H1 (cell line): ENCODE measurements around the gene SLC25A27. TPM values are rescaled to one million over a fixed set of nuclear protein-coding genes. Genes with fewer than 3 reads are reported as not detected.

ENCODE experiments used
- CTCF ChIA-PET: fragments of 300-600 bp; sonication (Branson Sonifier 250); formaldehyde crosslinking; loops from one replicate; lab custom pipeline; 2021; ENCODE audit not compliant: partially characterized antibody; lab: Charles Lee
- POLR2A ChIA-PET: fragments of 300-600 bp; sonication (Branson Sonifier 250); formaldehyde crosslinking; loops from one replicate; lab custom pipeline; 2021; ENCODE audit warnings: inconsistent platforms; ENCODE audit not compliant: partially characterized antibody; lab: Charles Lee
- DNase-seq, 2 experiments: peaks; one replicate each; pipeline versions ENCODE4 v3.0.0 to v3.0.0-alpha.2; 2010 to 2022; ENCODE audit warnings: low spot score in 2 of 2, low read depth in 1 of 2, mixed read lengths in 1 of 2
- FAIRE-seq: peaks from 2 replicates; lab custom pipeline; 2011; peaks lifted over from hg19 to GRCh38; lab: Jason Lieb, UNC
- H2AFZ ChIP-seq: 2 replicates; pipeline ENCODE4 v1.8.1; 2012; ENCODE audit warnings: low read length, inconsistent platforms
- H2AK5ac ChIP-seq: 2 replicates; pipeline ENCODE4 v1.6.1; 2013; ENCODE audit warnings: low read depth, low read length
- H2BK120ac ChIP-seq: replicated peaks from 2 replicates; pipeline ENCODE3; 2013; ENCODE audit warnings: low read depth, low read length, inconsistent platforms
- H2BK12ac ChIP-seq: 2 replicates; pipeline ENCODE4 v1.6.1; 2013; ENCODE audit warnings: low read depth, low read length
- H2BK15ac ChIP-seq: 2 replicates; pipeline ENCODE4 v1.6.1; 2013; ENCODE audit warnings: low read length
- H2BK20ac ChIP-seq: 2 replicates; pipeline ENCODE4 v1.6.1; 2013; ENCODE audit warnings: low read length
- H2BK5ac ChIP-seq: 2 replicates; pipeline ENCODE4 v1.6.1; 2013; ENCODE audit warnings: low read depth, low read length
- H3K14ac ChIP-seq: 2 replicates; pipeline ENCODE4 v1.6.1; 2013; ENCODE audit warnings: inconsistent platforms; ENCODE audit not compliant: insufficient read length
- H3K18ac ChIP-seq: 2 replicates; pipeline ENCODE4 v1.6.1; 2013; ENCODE audit warnings: low read length; ENCODE audit errors: extremely low read depth
- H3K23ac ChIP-seq: 2 replicates; pipeline ENCODE4 v1.6.1; 2013; ENCODE audit warnings: inconsistent platforms; ENCODE audit not compliant: insufficient read length
- H3K23me2 ChIP-seq: 2 replicates; pipeline ENCODE4 v1.6.1; 2013; ENCODE audit warnings: low read depth, low read length
- H3K27ac ChIP-seq: 2 replicates; pipeline ENCODE4 v1.6.1; 2011; ENCODE audit warnings: low read depth, low read length, inconsistent platforms
- H3K27me3 ChIP-seq, 4 experiments: replicated peaks in 1 of 4; 1 replicate in 1 of 4; 2 replicates in 3 of 4; pipeline versions ENCODE4 v1.6.1 to v1.8.1; 2011 to 2013; ENCODE audit warnings: low read length in 3 of 4, mild to moderate bottlenecking in 3 of 4, inconsistent platforms in 2 of 4, mixed read lengths in 2 of 4, moderate library complexity in 1 of 4; ENCODE audit not compliant: control insufficient read depth in 3 of 4, insufficient read depth in 3 of 4; ENCODE audit errors: extremely low read depth in 1 of 4
- H3K36me3 ChIP-seq, 4 experiments: 2 replicates each; pipeline versions ENCODE4 v1.6.1 to v1.8.1; 2011 to 2013; ENCODE audit warnings: mild to moderate bottlenecking in 4 of 4, low read length in 3 of 4, moderate library complexity in 2 of 4, control low read depth in 1 of 4, inconsistent platforms in 1 of 4; ENCODE audit not compliant: insufficient read depth in 4 of 4, control insufficient read depth in 2 of 4
- H3K4ac ChIP-seq: replicated peaks from 2 replicates; pipeline ENCODE3; 2013; ENCODE audit warnings: low read length, low read depth, mixed read lengths, inconsistent platforms; ENCODE audit not compliant: insufficient read length
- H3K4me1 ChIP-seq, 4 experiments: replicated peaks in 1 of 4; 1 replicate in 1 of 4; 2 replicates in 3 of 4; pipeline versions ENCODE4 v1.6.1 to v1.8.1; 2011 to 2013; ENCODE audit warnings: low read length in 3 of 4, inconsistent platforms in 2 of 4, mixed read lengths in 1 of 4; ENCODE audit not compliant: insufficient read depth in 4 of 4, control insufficient read depth in 3 of 4
- H3K4me2 ChIP-seq, 2 experiments: 2 replicates each; pipeline versions ENCODE4 v1.6.1 to v1.8.1; 2011 to 2013; ENCODE audit warnings: low read depth in 2 of 2, low read length in 2 of 2, control low read depth in 1 of 2, inconsistent platforms in 1 of 2, mild to moderate bottlenecking in 1 of 2; ENCODE audit not compliant: insufficient read depth in 1 of 2
- H3K4me3 ChIP-seq, 4 experiments: fragments of 200-600, 300-600 bp in 1 of 4; sonication (generic), shearing (Covaris generic), sonication (Bioruptor Twin) in 1 of 4; 2 replicates each; pipeline versions ENCODE4 v1.5.1 to v1.8.1; 2011 to 2016; ENCODE audit warnings: low read length in 4 of 4, low read depth in 3 of 4, control low read depth in 2 of 4, inconsistent platforms in 2 of 4, mild to moderate bottlenecking in 2 of 4, mixed read lengths in 1 of 4, moderate library complexity in 1 of 4; ENCODE audit not compliant: insufficient read depth in 2 of 4; ENCODE audit errors: extremely low read depth in 1 of 4
- H3K56ac ChIP-seq: replicated peaks from 2 replicates; pipeline ENCODE3; 2013; ENCODE audit warnings: low read depth, mild to moderate bottlenecking, mixed read lengths, low read length, inconsistent platforms; ENCODE audit not compliant: insufficient read length
- H3K79me1 ChIP-seq: 2 replicates; pipeline ENCODE4 v1.6.1; 2013; ENCODE audit warnings: low read depth, low read length, control low read depth
- H3K79me2 ChIP-seq, 2 experiments: 2 replicates each; pipeline versions ENCODE4 v1.6.1 to v1.8.1; 2012 to 2013; ENCODE audit warnings: low read length in 2 of 2, mild to moderate bottlenecking in 2 of 2, inconsistent platforms in 1 of 2; ENCODE audit not compliant: insufficient read depth in 2 of 2, control insufficient read depth in 1 of 2
- H3K9ac ChIP-seq, 4 experiments: replicated peaks in 1 of 4; 1 replicate in 1 of 4; 2 replicates in 3 of 4; pipeline versions ENCODE4 v1.6.1 to v1.8.1; 2011 to 2013; ENCODE audit warnings: low read depth in 3 of 4, low read length in 3 of 4, control low read depth in 2 of 4, mild to moderate bottlenecking in 2 of 4, moderate library complexity in 2 of 4, inconsistent platforms in 1 of 4; ENCODE audit errors: extremely low read depth in 1 of 4
- H3K9me3 ChIP-seq, 2 experiments: 2 replicates each; pipeline versions ENCODE4 v1.6.1 to v1.8.1; 2012 to 2013; ENCODE audit warnings: mild to moderate bottlenecking in 2 of 2, moderate library complexity in 2 of 2, control low read depth in 1 of 2, inconsistent platforms in 1 of 2, low read depth in 1 of 2, low read length in 1 of 2, mixed read lengths in 1 of 2; ENCODE audit not compliant: insufficient read depth in 2 of 2
- H4K20me1 ChIP-seq, 2 experiments: replicated peaks in 1 of 2; 2 replicates each; pipeline versions ENCODE3 to v1.8.1; 2011 to 2013; ENCODE audit warnings: inconsistent platforms in 2 of 2, low read length in 2 of 2, mild to moderate bottlenecking in 1 of 2; ENCODE audit not compliant: insufficient read depth in 2 of 2, control insufficient read depth in 1 of 2
- H4K5ac ChIP-seq: 2 replicates; pipeline ENCODE4 v1.6.1; 2013; ENCODE audit warnings: low read length, low read depth, mixed read lengths, inconsistent platforms; ENCODE audit not compliant: insufficient read length
- H4K8ac ChIP-seq: 2 replicates; pipeline ENCODE4 v1.8.0; 2013; ENCODE audit warnings: mild to moderate bottlenecking, moderate library complexity, low read length, inconsistent platforms; ENCODE audit not compliant: insufficient read depth; ENCODE audit errors: extremely low read depth
- H4K91ac ChIP-seq: replicated peaks from 2 replicates; pipeline ENCODE3; 2013; ENCODE audit warnings: low read length, mixed read lengths, inconsistent platforms; ENCODE audit not compliant: insufficient read length
- ASH2L ChIP-seq: fragments of 200-600, 300-600 bp; sonication (generic); IDR thresholded peaks from one replicate; pipeline ENCODE4 v1.7.1; 2017; ENCODE audit warnings: low read length
- HDAC2 ChIP-seq, 2 experiments: fragments of 300-600 bp in 1 of 2; sonication (generic) in 1 of 2; IDR thresholded peaks; 2 replicates each; pipeline ENCODE4 v1.6.1; 2011 to 2012; ENCODE audit warnings: low read depth in 2 of 2, low read length in 2 of 2, mild to moderate bottlenecking in 2 of 2, moderate library complexity in 2 of 2, borderline replicate concordance in 1 of 2, inconsistent platforms in 1 of 2
- SIN3A ChIP-seq, 2 experiments: IDR thresholded peaks in 1 of 2; conservative IDR thresholded peaks in 1 of 2; 2 replicates each; pipeline ENCODE4 v1.6.1; 2011 to 2012; ENCODE audit warnings: low read length in 2 of 2, improper control_type of control experiment in 1 of 2, low read depth in 1 of 2, mild to moderate bottlenecking in 1 of 2
- SRF ChIP-seq: IDR thresholded peaks from 2 replicates; pipeline ENCODE4 v1.6.1; 2011; ENCODE audit warnings: mild to moderate bottlenecking, low read depth, low read length, moderate library complexity
- SUZ12 ChIP-seq: fragments of 200-600 bp; sonication (generic); IDR thresholded peaks from 2 replicates; pipeline ENCODE4 v1.6.1; 2012; ENCODE audit warnings: mild to moderate bottlenecking, inconsistent platforms, low read length, moderate library complexity, mixed read lengths
- WGBS, 2 experiments: shearing (Covaris generic) in 1 of 2; methylation state at CpG; one replicate each; pipeline versions ENCODE4 v1.1.6 to v1.1.7; 2013 to 2015; ENCODE audit warnings: low lambda C conversion rate in 2 of 2, mixed read lengths in 2 of 2, inconsistent platforms in 1 of 2, low coverage in 1 of 2, missing lambda C conversion rate in 1 of 2; ENCODE audit not compliant: insufficient replicate concordance in 2 of 2, insufficient coverage in 1 of 2, insufficient read length in 1 of 2; ENCODE audit errors: extremely low coverage in 1 of 2, missing lambda C conversion rate in 1 of 2; 5-methylcytosine and 5-hydroxymethylcytosine counted together
- polyA plus RNA-seq, 7 experiments: library from polyadenylated mRNA; depleted of rRNA in 3 of 7; stranded (reverse) in 5 of 7; unstranded in 2 of 7; fragments of >200 nt in 5 of 7; fragments of 200-250 nt in 2 of 7; gene quantifications; 1 replicate in 5 of 7; 2 replicates in 1 of 7; 4 replicates in 1 of 7; pipeline versions ENCODE4 v1.2.1 to v1.2.3, GENCODE V29; 2011 to 2013; ENCODE audit warnings: missing spikeins in 2 of 7, mixed read lengths in 2 of 7
- total RNA-seq: library from RNA; stranded (reverse); fragmentation: NEBNext Ultra II Directional; extraction: Animal tissue kit (Norgen Biotek cat#: 25700); gene quantifications from 2 replicates; pipeline ENCODE4 v1.2.1, GENCODE V29; 2021

Gene SLC25A27
- total and polyA plus RNA-seq, 2 of the 8 experiments (the other 6 are each of a cell fraction or from before 2014, with no cell fraction given), result 7.3 to 8.4 TPM

- POLR2A ChIA-PET, result no interaction called here
These were observed 40.1 kb upstream of the SLC25A27 start for GRCh38 chr6:46612645-46613044.

More at GRCh38 chr6:46612645-46613044, 40.1 kb upstream of the SLC25A27 start:
- TF ChIP-seq SRF, result no peak
- no peak for TF ChIP-seq ASH2L
- no peak for TF ChIP-seq HDAC2 (IDR thresholded peaks at IDR 0.05; ENCODE audit: borderline replicate concordance in 1 of 2, low read depth in 2 of 2, low read length in 2 of 2)
- TF ChIP-seq SUZ12, result no peak
- no peak for TF ChIP-seq SIN3A (conservative IDR thresholded peaks at IDR 0.05 in 1 of 2, IDR thresholded peaks at IDR 0.05 in 1 of 2; ENCODE audit: low read depth in 1 of 2, low read length in 2 of 2)
- no peak overlapping the region for H3K9ac ChIP-seq
- H3K4me1 ChIP-seq, result no peaks in the 10 kb centered on the region
- no peak overlapping the region for H3K4ac ChIP-seq
- H4K8ac ChIP-seq, result no peak overlapping the region
- no peak overlapping the region for H4K91ac ChIP-seq
- H4K5ac ChIP-seq, result no peak overlapping the region
- no peak overlapping the region for H3K56ac ChIP-seq
- no peak overlapping the region for H2BK15ac ChIP-seq
- H2BK20ac ChIP-seq, result no peak overlapping the region
- H3K27me3 ChIP-seq, result no peaks in the 10 kb centered on the region; a peak in 1 of 7 replicates
- H4K20me1 ChIP-seq, result no peaks in the 10 kb centered on the region
- WGBS, 2 experiments, result 100% methylated on average over 2 of the region's 2 CpGs; no CpG with 5 or more reads in 1 of the 2 experiments
- H2AFZ ChIP-seq, result no peak overlapping the region
- H2AK5ac ChIP-seq, result no peak overlapping the region
- no peak overlapping the region for H2BK5ac ChIP-seq
- H3K36me3 ChIP-seq, result no peaks in the 10 kb centered on the region
- no peaks in the 10 kb centered on the region for H3K9me3 ChIP-seq
- H3K79me1 ChIP-seq, result no peaks in the 10 kb centered on the region
- H3K23me2 ChIP-seq, result no peaks in the 10 kb centered on the region
- H3K4me2 ChIP-seq, result no peak overlapping the region
- H2BK12ac ChIP-seq, result no peak overlapping the region
- no peak overlapping the region for H3K4me3 ChIP-seq
- no peak for DNase-seq
- H3K79me2 ChIP-seq, result no peaks in the 10 kb centered on the region
- H3K18ac ChIP-seq, result no peak overlapping the region
- no peak overlapping the region for H3K23ac ChIP-seq
- no peak for FAIRE-seq
- no peak overlapping the region for H3K27ac ChIP-seq
- no peak overlapping the region for H3K14ac ChIP-seq
- H2BK120ac ChIP-seq, result no peak overlapping the region
- CTCF ChIA-PET, result interaction anchor here (0.9 to 1.2 kb wide), 2 partner anchors 10 to 12 kb away, joined by 3 to 4 read pairs; no protein-coding TSS in a partner anchor
